Stimulated activated CD8-positive, alpha-beta memory T cell treated with anti-CD3 and anti-CD28 coated beads, Interleukin-4, amount 100 ng/mL, for 48 hours (primary cell): ENCODE results near the gene FHOD3.

Source experiments
- DNase-seq: peaks from one replicate; pipeline ENCODE4 v3.0.0-alpha.2; 2020

FHOD3 gene

DNA sequence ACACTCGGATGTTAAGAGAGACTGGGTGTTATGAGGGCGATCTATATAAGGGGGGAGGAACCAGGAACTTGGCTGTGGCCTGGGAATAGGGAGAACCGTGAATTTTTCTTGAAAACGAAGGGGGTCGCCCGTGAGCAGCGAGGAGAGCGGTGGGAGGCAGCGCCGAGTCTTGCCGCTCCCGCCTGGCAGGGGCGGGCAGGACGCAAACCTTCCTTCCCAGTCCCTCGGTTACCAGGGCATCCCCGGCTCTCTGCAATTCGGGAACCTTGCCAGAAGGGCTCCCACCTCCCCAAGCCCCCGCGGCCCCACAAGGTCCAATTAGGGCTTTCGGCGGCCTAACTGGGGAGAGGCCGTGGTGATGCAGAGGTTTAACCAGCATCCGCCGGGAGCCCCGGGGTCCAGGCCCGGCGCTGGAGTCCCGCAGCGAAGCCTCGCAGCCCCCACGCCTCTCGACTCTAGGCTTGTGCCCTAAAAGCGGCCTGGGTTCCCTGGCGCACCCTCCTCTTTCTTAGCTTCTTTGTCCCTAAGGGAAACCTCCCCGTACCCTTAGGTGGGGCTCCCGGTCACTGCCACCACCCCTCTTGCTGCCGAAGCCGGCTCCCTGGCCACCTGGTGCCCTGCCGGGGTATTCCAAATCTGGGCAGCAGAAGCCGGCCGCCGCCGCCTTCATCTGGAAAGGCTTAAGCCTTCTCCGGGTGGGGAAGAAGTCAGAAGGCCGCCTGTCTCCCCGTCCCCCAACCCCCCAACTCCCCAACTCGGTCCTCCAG, 680 bp upstream of the FHOD3 start:
- peak; percentile 44 for DNase-seq

DNA sequence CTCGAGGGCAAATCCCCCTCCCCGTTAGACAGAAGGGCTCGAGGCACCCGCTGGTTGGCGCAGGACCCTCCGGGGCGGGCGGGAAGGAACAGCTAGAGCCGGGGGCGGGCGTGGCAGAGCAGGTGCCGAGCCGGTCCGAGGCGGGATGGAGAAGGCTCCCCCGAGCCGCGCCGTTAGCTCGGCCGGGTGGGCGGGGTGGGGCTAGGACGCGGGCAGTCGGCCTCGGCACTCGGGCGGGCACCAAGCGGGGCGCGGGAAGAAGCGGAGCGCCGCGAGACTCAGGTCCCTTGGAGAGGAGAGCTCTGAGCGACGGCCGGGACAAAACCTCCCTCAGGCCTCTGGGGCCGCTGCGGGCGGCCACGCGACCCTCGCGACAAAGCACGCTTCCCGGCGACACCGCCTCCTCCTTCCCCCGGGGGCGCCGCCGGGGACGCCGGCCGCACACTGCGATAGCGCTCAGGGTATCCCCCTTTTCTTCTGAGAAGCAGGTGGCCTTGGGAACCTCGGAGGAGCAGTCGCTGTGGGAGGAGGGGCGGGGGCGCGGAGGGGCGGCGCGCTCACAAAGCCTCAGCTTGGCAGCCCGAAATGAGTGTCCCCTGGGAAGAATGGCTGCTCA, 721 bp downstream of the FHOD3 start:
- no peak for DNase-seq

DNA sequence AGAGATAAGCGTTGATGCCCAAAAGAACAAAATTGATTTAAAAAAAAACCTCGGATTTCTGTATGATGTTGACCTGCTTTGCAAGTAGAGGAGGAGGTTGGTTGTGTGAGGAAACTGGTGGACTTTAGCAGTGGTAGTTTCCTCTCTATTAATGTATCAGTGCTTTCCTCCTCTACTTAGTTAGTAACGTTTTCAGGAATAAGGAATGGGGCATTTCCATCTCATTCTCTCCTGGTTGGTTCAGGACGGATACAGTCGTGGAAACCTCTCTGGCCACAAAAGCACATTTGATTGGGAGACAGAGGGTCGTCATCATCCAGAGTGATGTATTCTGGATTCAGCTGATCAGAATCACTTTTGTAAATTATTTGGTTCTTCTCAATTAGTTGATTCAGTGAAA, 1.5 kb downstream of the FHOD3 start:
- DNase-seq: no peak

DNA sequence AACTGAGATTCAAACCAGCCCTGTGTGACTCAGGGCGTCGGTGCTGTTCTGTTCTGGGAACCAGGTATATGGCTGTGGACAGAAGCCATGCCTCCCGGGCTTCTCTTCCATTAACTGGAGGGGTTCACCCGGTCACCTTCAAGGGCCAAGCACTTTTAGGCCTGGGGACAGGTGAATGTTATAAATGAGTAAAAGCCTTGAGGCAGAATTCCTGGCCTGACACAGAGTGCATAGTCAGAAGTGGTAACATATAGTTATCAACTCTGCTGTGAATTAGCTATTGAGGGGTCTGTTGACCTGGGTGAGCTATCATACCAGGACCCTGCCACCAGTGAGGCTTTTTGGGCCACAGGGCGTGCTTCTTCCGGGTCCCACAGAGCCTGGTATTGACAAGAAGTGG, 2.7 kb downstream of the FHOD3 start:
- DNase-seq: no peak

DNA sequence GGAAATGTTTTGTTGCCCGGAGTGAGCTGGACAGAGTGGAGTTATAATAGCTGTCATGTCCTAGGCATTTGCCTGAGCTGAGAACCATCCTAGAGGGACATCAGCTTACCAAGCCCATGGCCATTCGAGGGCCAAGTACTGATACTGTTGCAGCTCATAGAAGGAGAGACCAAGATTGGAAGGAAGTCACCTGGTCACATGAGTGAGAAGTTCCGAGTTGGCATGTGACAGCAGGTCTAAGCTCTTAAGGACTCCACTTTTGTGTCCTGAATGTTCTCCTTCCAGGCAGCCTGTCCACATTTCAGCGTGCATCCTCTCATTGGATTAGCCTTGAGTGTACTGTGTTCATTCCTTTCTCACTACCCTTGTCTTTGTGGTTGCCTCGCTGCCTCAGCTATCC, 4.4 kb downstream of the FHOD3 start:
- no peak for DNase-seq

DNA sequence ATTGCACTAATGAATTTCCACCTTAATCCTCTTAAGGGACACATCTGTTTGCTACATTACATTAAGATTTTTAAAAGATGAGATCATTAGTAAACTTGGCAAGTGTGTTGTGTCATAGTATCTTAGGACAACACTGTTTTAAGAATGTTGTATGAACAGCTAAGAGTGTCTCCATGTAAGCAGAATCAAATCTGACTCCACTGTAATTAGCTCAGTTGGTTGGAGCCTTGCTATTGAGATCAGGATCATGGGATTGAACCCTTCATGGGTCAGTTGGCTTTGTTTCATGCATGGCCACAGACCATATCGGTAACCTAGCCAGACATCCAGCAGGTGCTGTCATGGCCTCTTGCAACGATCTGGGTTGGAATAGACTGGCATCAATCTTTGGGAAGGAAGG, 5.2 kb downstream of the FHOD3 start:
- DNase-seq: no peak

DNA sequence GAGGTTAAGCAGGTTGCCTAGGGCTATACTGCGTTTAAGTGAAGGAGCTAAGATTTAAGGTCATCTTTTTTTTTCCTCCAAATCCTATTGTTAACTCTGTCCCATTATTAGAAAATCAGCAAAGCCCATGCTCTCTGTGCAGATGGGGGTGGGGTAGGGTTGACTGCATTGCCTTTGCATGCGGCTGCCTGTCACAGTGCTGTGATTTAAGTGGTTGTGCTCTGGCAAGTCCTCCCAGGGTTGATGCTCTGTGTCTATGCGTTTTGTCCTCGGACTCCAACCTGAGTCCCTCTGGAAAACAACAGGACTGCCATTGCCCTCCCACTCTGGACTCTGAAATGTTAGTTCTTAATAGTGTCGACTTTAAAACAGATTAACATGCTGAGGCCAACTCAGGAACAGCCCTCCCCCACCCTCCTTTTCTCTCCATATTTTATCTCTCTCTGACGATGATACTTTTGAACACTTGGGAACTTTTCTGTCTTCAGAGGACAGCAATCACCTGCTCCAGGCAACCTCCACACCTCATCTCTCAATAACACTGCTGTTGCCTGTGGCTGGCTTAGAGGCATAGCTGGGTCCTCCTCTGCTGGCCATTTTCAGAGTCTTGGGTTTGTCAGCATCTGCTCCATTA, 5.8 kb downstream of the FHOD3 start:
- DNase-seq: no peak

DNA sequence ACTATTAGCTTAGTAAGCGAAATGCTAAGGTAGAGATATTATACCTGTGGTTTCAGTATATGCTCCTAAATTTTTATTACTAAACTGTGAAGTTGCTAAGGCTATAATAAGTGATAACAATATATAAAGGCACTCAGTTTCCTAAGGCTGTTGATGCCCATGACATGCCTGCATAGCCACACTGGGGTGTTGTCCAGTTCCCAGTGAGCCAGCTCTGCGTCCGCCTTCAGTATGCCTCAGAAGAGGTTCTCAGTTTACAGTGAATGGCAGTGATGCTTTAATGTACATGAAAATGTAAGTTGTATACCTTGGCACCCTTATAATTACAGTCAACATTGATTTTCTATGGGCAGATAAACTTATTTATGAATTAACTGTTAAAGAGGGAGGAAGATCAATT, 7.2 kb downstream of the FHOD3 start:
- no peak for DNase-seq

DNA sequence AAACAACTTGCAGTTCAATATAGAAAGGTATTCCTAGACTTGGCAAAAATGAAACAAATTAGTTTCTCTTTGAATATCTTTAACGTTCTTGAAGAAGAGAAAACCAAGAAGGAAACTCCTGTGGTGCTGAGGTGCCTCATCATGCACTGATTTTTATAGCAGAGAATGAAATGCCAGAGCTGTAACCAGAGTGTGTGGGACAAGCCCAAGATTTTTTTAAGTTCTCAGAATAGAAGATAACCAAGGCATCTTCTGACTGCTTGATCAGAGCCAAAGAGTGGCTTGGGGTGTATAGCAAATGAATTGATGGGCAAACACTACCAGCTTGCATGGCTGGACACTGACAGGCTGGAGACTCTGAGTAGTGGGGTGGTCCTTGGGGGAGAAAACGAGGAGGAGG, 7.9 kb downstream of the FHOD3 start:
- no peak for DNase-seq

DNA sequence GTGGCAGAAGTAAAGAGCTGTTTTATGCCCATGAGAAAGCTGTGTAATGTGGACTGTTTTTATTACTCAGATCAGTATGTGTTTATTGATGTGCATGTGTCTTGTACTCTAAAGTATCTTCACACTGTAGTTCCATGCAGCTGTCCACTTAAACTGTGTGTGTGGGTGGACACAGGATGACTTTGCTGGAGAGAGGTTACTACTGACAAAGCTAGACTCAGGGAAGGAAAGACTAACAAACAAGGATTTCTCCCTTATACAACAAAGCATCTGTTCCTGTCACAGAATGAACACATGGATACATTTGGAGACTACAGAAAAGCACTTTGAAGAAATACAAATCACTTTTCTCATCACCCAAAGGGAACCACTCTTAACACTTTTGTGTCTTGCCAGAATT, 10.0 kb downstream of the FHOD3 start:
- DNase-seq: no peak

DNA sequence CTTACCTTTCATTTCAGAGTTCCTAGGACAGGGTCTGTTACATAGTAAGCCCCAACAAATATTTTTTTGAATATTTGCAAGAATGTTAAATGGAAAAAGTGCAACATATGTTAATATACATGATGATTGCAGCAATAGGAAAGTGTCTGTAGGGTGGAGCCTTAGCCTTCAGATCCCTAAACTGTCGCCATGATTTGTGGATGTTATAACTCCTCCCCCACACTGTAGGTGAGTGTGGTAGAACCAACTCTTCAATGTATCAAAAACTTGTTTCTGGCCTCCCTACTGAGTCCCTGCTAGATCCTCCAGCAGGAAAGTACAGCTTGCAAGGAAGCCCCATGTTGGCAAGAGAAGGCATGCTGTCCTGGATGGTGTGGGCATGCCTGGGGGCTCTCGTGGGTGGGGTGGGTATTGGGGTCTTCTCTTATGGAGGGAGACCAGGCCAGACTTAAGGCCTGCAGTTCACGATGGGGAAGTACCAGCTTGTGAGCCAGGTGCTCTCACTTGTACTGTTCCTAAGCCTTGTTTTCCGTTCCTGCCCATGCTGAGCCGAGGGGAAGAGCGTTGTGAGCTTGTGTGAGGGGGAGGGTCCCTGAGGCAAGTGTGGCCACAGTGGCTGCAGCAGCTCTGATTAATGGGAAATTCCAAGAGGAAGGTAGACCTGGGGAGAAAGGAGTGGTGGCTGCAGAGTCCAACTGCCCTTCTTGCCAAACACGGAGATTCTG, 11.4 kb downstream of the FHOD3 start:
- DNase-seq: no peak

DNA sequence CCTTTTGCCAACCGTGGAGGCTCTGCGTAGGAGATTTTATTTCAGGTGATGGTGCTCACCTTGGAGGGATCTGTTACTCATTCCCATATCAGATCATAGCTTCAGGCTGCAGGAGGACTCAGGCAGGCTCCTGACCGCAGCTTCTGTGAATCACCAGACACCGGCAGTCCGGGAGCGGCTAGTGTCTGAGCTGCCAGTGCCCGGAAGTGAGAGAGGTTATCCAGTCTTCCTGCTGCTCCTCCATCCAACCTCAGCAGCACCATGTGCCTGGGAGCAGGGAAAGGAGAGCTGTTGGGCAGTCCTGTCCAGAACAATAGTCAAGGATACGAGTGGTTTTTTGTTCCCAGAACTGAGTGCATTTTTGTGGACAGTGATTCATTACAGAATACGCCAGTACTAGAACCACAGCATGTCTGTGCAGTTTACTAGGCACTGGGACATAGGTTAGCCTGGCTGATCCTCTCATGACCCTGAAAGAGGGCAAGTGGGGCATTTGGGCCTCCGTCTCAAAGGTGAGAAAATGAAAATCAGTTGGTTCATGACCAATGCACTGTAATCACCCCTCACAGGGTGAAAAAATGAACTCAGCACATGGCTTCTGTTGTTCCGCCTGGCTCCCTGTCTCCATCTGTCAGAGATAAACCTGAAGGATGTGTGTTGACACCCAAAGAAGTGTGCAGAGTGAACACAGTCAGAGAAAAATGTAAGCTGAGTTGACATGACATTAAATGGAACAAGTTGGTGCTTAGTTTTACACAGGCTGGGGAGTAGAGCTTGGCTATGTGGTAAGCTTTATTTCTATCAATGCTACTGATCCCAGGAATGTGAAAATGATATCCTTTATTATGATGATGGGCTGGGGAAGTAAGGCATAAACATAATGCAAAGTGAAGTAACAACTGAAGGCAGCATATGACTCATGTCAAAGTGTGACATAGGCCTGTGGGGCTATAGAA, 12.2 kb downstream of the FHOD3 start:
- DNase-seq: no peak

DNA sequence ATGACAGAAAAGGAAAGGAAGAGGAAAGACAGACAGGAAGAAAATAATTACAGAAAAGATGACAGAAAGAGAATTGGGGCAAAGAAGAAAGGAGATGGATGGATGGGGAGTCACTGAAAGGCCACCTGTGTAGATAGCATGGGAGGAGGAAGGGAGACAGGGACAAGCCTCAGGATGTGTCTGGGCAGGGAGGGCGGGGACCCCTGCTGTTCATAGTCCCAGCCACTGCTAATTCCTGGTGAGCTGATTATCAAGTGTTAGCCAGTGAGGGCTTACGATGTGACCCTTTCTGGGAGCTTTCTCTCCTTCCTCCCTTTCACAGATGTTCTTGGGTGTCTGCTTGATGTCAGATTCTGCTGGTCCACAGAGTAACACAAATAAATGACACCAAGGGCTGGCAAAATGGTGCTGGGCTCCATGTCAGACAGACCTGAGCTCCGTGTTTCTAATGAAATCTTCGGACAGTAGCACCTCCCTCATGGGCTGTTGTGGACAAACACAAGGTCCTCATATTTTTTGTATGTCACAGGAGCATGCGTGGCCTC, 13.6 kb downstream of the FHOD3 start:
- no peak for DNase-seq

DNA sequence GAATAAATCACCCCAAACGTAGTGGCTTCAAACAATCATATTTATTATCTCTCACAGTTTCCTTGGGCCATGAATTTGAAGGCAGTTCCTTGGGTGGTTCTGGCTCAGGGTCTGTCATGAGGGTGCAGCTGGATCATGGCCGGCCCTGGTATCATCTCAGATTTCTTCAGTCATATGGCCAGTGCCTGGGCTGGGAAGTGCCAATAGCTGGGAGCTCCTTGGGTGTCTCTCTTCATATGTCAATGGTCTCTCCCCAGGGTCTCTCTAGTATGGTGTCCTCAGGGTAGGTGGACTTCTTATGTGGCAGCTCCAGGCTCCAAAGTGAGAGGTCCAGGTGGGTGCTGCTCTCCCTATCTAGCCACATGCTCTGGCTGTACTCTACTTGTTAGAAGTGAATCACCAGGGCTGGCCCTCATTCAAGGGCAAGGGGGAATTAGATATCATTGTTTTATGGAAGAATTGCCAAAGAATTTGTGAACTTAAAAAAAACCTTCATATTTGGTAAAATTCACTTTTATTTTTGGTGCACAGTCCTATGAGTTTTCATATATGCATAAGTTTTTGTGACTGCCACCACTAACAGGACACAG, 15.4 kb downstream of the FHOD3 start:
- DNase-seq: no peak

DNA sequence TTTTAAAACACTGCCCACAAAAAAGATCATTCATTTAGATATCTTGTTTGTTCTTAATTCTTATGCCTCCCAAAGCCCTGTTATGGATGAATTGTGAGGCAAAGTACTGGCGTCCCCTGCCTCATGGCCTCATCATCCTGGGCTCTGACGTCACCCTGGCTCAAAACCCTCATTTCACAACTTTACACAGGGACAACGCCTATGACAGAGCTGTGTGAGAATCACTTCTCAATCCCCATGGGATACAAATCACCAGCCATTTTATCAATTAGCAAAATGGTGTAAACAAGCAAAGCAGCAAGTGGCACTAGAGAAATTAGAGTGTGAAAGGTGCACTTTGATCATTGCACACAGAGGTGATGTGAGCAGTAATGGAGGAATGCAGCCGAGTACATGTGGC, 16.6 kb downstream of the FHOD3 start:
- DNase-seq: no peak

DNA sequence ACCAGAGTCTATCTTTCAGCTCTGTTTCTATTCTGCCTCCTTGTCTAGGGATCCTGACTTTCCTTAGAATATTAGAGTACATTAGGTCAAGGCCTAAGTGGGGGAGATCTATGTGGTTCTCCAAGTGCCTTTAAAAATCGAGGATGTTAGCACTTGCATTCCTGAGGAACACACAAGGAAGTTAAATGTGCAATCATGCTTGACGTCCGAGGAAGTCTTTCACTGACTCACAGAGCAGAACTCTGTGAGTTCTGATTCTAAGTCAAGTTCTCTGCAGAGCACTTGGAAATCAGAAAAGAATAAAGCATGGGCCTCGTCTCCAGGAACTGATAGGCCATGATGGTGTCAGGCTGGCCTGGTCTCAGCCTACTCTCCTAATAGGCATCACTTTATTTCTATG, 17.2 kb downstream of the FHOD3 start:
- no peak for DNase-seq

DNA sequence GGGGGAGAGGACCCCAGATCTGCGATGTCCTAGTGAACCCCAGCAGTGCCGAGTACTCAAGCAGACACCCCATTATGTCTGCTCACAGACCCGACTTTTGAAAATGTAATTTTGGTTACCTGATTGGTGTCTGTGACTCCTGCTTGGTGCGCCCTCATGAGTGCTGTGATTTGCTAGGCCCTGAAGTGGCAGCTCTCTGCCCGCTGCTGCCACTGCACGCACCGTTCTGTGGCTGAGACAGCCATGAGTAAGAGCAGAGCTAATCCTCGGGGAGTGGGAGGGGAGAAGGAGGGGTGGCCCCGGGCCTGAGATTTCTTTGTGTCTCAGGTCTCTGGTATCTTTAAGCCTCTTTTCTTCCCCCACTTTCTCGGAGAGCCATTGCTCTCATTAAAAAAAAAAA, 18.2 kb downstream of the FHOD3 start:
- no peak for DNase-seq

DNA sequence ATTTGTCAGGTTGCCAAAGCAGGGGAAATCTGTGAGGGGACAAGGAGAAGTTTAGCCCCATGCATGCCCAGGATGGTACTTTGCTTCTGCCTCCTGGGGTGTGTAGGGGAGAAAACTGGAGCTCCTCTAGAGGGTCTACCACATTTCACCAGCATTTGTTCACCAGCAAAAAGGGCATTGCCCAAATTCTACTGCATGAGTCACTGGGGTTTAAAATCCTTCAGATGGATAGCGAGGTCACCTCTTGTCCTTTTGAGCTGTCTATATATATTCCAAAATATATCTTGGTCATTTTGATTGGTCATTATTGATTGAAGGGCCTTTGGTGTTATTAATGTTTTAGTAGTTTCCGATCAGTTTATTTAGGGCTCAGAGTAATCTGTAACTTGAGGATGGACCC, 18.7 kb downstream of the FHOD3 start:
- no peak for DNase-seq

DNA sequence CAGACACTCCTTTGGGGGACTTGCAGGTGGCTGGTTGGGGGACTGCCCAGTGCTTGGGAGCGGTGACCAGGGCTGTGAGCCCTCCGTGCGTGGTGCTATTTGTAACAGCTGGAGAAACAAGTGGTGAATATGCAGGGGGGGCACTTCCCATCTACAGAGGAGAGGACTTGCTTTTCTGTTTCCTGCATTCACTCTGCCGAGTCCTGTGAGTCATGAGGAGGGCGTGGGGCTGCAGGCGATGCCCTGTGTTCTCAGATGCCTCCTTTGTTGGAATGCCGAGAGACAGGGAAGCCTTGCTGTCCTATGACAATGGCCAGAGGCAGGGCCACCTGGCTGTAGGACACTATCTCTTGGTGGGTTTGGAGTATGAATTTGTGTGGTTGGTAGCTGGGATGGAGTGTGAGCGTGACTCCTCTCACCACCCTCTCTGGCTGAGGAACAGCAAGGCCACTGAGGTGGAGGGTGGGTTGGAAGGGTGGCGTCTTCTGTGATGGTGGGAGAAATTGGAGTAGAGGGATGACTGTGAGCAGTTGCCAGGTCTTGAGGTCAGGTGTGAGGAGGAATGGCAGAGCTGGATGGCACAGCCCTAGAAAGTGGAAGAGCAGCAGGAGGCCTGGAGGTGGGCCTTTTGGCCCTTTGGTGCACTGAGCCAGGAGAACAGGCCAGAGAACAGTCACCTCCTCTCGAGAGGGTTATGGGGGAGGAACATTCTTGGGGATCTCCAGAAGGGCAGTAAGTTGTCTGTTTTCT, 24.3 kb downstream of the FHOD3 start:
- DNase-seq: no peak

DNA sequence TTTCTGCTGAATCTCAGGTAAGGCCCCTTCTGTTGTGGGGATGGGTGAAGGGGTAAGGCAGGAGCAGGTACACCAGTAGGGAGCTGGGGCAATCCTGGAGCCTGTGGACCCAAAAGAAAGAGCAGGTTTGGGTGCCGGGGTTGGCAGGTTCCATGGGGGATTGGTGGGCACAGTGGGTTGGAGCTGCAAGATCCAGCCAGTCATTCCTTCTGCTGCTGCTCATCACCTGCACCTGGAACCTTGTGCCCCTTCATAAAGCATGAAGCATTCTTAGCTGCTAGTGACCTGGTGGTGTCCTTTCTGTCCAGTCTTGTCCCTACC, 24.9 kb downstream of the FHOD3 start:
- DNase-seq: no peak

DNA sequence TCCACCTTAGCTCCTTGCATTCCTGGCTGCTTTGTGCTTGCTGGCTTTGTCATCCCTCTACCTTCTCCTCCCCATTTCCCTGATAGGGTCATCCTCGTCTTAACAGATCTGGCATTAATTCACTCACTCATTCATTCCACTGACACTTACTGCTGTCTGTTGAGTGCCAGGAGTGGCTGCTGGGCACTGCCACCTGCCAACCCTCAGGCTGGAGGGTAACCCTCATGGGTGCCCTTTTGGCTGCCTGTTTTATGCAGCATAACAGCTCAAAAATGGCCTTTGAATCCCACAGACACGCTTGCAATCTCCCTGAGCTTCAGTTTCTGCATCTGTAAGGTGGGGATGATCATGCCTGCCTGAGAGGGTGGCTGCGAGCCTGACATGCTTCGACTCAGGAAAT, 25.2 kb downstream of the FHOD3 start:
- DNase-seq: no peak
